IMR-90 (cell line): ENCODE data around the gene SERPINB10. TPM values are rescaled to one million over a fixed set of nuclear protein-coding genes. Genes with fewer than 3 reads are reported as not detected.

Source experiments
- ATAC-seq: fragments of 200-7000 bp; cut with Tn5 transposase; 2 replicates; pipeline ENCODE4 v1.9.1; 2020; ENCODE audit warnings: low read depth, mild to moderate bottlenecking, moderate library complexity
- BruUV-seq: library from RNA; stranded (reverse); fragments of 400-500 nt; replicated peaks from 2 replicates; lab custom pipeline; 2021; lab: Mats Ljungman, UMichigan
- CTCF ChIA-PET: fragments of 300-600 bp; formaldehyde crosslinking; extraction: SDS; loops from one replicate; lab custom pipeline; 2021; ENCODE audit warnings: antibody characterized with exemption; lab: Yijun Ruan, JAX
- POLR2A ChIA-PET: fragments of 300-600 bp; sonication (Branson Sonifier 250); formaldehyde crosslinking; loops from one replicate; lab custom pipeline; 2022; ENCODE audit warnings: antibody characterized with exemption; ENCODE audit not compliant: unreplicated experiment; lab: Charles Lee
- DNase-seq: peaks from one replicate; pipeline ENCODE4 v3.0.0; 2013
- H2AFZ ChIP-seq: replicated peaks from 2 replicates; pipeline ENCODE3; 2013; ENCODE audit warnings: low read length, mild to moderate bottlenecking; ENCODE audit not compliant: poor library complexity
- H2AK5ac ChIP-seq: 2 replicates; pipeline ENCODE4 v1.6.1; 2013; ENCODE audit warnings: low read depth, low read length, inconsistent platforms
- H2AK9ac ChIP-seq: replicated peaks from 2 replicates; pipeline ENCODE3; 2013; ENCODE audit warnings: mild to moderate bottlenecking, low read depth, low read length, moderate library complexity; ENCODE audit not compliant: poor library complexity
- H2BK120ac ChIP-seq: 2 replicates; pipeline ENCODE4 v1.6.1; 2013; ENCODE audit warnings: low read depth, low read length, inconsistent platforms
- H2BK15ac ChIP-seq: 3 replicates; pipeline ENCODE4 v1.6.1; 2013; ENCODE audit warnings: low read depth, low read length, inconsistent platforms
- H2BK20ac ChIP-seq: 2 replicates; pipeline ENCODE4 v1.6.1; 2013; ENCODE audit warnings: low read depth, mild to moderate bottlenecking, inconsistent platforms, low read length, moderate library complexity
- H2BK5ac ChIP-seq: 2 replicates; pipeline ENCODE4 v1.6.1; 2013; ENCODE audit warnings: mild to moderate bottlenecking, low read depth, low read length, inconsistent platforms; ENCODE audit not compliant: poor library complexity, severe bottlenecking
- H3K14ac ChIP-seq: replicated peaks from 2 replicates; pipeline ENCODE4 v1.6.1; 2013; ENCODE audit warnings: low read depth, low read length, inconsistent platforms
- H3K18ac ChIP-seq: 2 replicates; pipeline ENCODE4 v1.6.1; 2013; ENCODE audit warnings: low read depth, low read length, control low read depth
- H3K23ac ChIP-seq: 2 replicates; pipeline ENCODE4 v1.6.1; 2013; ENCODE audit warnings: low read depth, low read length, inconsistent platforms
- H3K27ac ChIP-seq: 2 replicates; pipeline ENCODE4 v1.5.1; 2013; ENCODE audit warnings: mild to moderate bottlenecking, control low read depth, low read length; ENCODE audit not compliant: insufficient read depth
- H3K27me3 ChIP-seq: 2 replicates; pipeline ENCODE4 v1.6.1; 2013; ENCODE audit warnings: low read length; ENCODE audit not compliant: control insufficient read depth, insufficient read depth
- H3K36me3 ChIP-seq: 2 replicates; pipeline ENCODE4 v1.6.1; 2013; ENCODE audit warnings: low read length, mixed read lengths; ENCODE audit not compliant: control insufficient read depth, insufficient read depth
- H3K4ac ChIP-seq: 2 replicates; pipeline ENCODE4 v1.6.1; 2013; ENCODE audit warnings: low read depth, low read length, inconsistent platforms
- H3K4me1 ChIP-seq: 2 replicates; pipeline ENCODE4 v1.6.1; 2013; ENCODE audit warnings: low read length, mixed read lengths; ENCODE audit not compliant: control insufficient read depth, insufficient read depth
- H3K4me2 ChIP-seq: 2 replicates; pipeline ENCODE4 v1.6.1; 2013; ENCODE audit warnings: low read depth, mild to moderate bottlenecking, control low read depth, low read length, moderate library complexity
- H3K4me3 ChIP-seq: 2 replicates; pipeline ENCODE4 v1.5.1; 2013; ENCODE audit warnings: low read depth, mild to moderate bottlenecking, control low read depth, low read length, moderate library complexity; ENCODE audit not compliant: insufficient read depth
- H3K56ac ChIP-seq: 2 replicates; pipeline ENCODE4 v1.6.1; 2013; ENCODE audit warnings: low read length, inconsistent platforms; ENCODE audit not compliant: insufficient read depth; ENCODE audit errors: extremely low read depth
- H3K79me1 ChIP-seq, 2 experiments: 2 replicates each; pipeline ENCODE4 v1.6.1; 2013; ENCODE audit warnings: low read length in 2 of 2, inconsistent platforms in 1 of 2, low read depth in 1 of 2
- H3K9ac ChIP-seq: 2 replicates; pipeline ENCODE4 v1.6.1; 2013; ENCODE audit warnings: low read depth, low read length, control low read depth
- H3K9me1 ChIP-seq: 2 replicates; pipeline ENCODE4 v1.6.1; 2013; ENCODE audit warnings: low read length, inconsistent platforms; ENCODE audit not compliant: insufficient read depth
- H3K9me3 ChIP-seq: 2 replicates; pipeline ENCODE4 v1.6.1; 2013; ENCODE audit warnings: low read length; ENCODE audit not compliant: control insufficient read depth, insufficient read depth
- H4K20me1 ChIP-seq: 2 replicates; pipeline ENCODE4 v1.6.1; 2013; ENCODE audit warnings: low read length, inconsistent platforms; ENCODE audit not compliant: insufficient read depth
- H4K5ac ChIP-seq: 2 replicates; pipeline ENCODE4 v1.6.1; 2013; ENCODE audit warnings: mild to moderate bottlenecking, low read depth, low read length, control low read depth
- H4K8ac ChIP-seq, 2 experiments: 2 replicates each; pipeline ENCODE4 v1.6.1; 2013; ENCODE audit warnings: low read depth in 2 of 2, low read length in 2 of 2, control low read depth in 1 of 2, inconsistent platforms in 1 of 2
- H4K91ac ChIP-seq: 2 replicates; pipeline ENCODE4 v1.6.1; 2013; ENCODE audit warnings: low read depth, low read length, inconsistent platforms; ENCODE audit not compliant: insufficient read depth
- BHLHE40 ChIP-seq: fragments of 150-350 bp; IDR thresholded peaks from 2 replicates; pipeline ENCODE4 v1.6.1; 2016; ENCODE audit warnings: mild to moderate bottlenecking, low read depth, low read length
- CEBPB ChIP-seq: IDR thresholded peaks from 2 replicates; pipeline ENCODE4 v1.6.1; 2012; ENCODE audit warnings: low read depth, low read length, improper control_type of control experiment
- CHD1 ChIP-seq: IDR thresholded peaks from 2 replicates; pipeline ENCODE4 v1.6.1; 2012; ENCODE audit warnings: low read depth, low read length, improper control_type of control experiment
- ELK1 ChIP-seq: fragments of 150-350 bp; IDR thresholded peaks from 2 replicates; pipeline ENCODE4 v1.6.1; 2016; ENCODE audit warnings: low read depth, mild to moderate bottlenecking, low read length, moderate library complexity, borderline replicate concordance
- FOS ChIP-seq: fragments of 150-350 bp; IDR thresholded peaks from 2 replicates; pipeline ENCODE4 v1.6.1; 2016; ENCODE audit warnings: low read depth, low read length
- MAFK ChIP-seq: IDR thresholded peaks from 2 replicates; pipeline ENCODE4 v1.6.1; 2012; ENCODE audit warnings: low read depth, low read length, improper control_type of control experiment
- MAZ ChIP-seq: IDR thresholded peaks from 2 replicates; pipeline ENCODE4 v1.6.1; 2012; ENCODE audit warnings: low read depth, mild to moderate bottlenecking, low read length, improper control_type of control experiment, moderate library complexity, borderline replicate concordance
- MXI1 ChIP-seq: IDR thresholded peaks from 2 replicates; pipeline ENCODE4 v1.6.1; 2012; ENCODE audit warnings: low read depth, mild to moderate bottlenecking, low read length, moderate library complexity, borderline replicate concordance
- NFE2L2 ChIP-seq: fragments of 150-350 bp; IDR thresholded peaks from 2 replicates; pipeline ENCODE4 v1.6.1; 2016; ENCODE audit warnings: low read depth, mild to moderate bottlenecking, low read length
- POLR2A ChIP-seq: IDR thresholded peaks from 2 replicates; pipeline ENCODE4 v1.6.1; 2012; ENCODE audit warnings: mild to moderate bottlenecking, low read depth, low read length
- RAD21 ChIP-seq: IDR thresholded peaks from 2 replicates; pipeline ENCODE4 v1.6.1; 2012; ENCODE audit warnings: low read length, improper control_type of control experiment
- RCOR1 ChIP-seq: IDR thresholded peaks from 2 replicates; pipeline ENCODE4 v1.6.1; 2012; ENCODE audit warnings: mild to moderate bottlenecking, low read length, improper control_type of control experiment; ENCODE audit not compliant: insufficient replicate concordance
- RFX5 ChIP-seq: IDR thresholded peaks from 2 replicates; pipeline ENCODE4 v1.8.0; 2012; ENCODE audit warnings: low read depth, mild to moderate bottlenecking, low read length, moderate library complexity
- SMC3 ChIP-seq: fragments of 150-350 bp; IDR thresholded peaks from 2 replicates; pipeline ENCODE4 v1.6.1; 2016; ENCODE audit warnings: low read depth, mild to moderate bottlenecking, antibody characterized with exemption, low read length, moderate library complexity
- USF2 ChIP-seq: fragments of 150-350 bp; IDR thresholded peaks from 2 replicates; pipeline ENCODE4 v1.6.1; 2017; ENCODE audit warnings: mild to moderate bottlenecking, antibody characterized with exemption, low read length, low read depth
- WGBS, 2 experiments: methylation state at CpG; one replicate each; pipeline versions ENCODE4 v1.1.5 to v1.1.7; 2013; ENCODE audit warnings: missing lambda C conversion rate in 2 of 2; ENCODE audit not compliant: insufficient read length in 1 of 2; ENCODE audit errors: extremely low coverage in 2 of 2; 5-methylcytosine and 5-hydroxymethylcytosine counted together
- dilution Hi-C: fragments of 300-500 bp; cut with HindIII; formaldehyde crosslinking; loops from one replicate; pipeline ENCODE4 v1.14.3; 2018; ENCODE audit warnings: low sequenced_read_pairs; ENCODE audit not compliant: unreplicated experiment
- in situ Hi-C: fragments of 300-500 bp; cut with MboI; formaldehyde crosslinking; loops from 3 replicates; pipeline ENCODE4 v1.14.3; 2019; ENCODE audit warnings: low sequenced_read_pairs, inconsistent platforms, mixed read lengths
- intact Hi-C: fragments of 100-400 bp; cut with micrococcal nuclease; formaldehyde crosslinking; loops from 2 replicates; pipeline ENCODE4 v1.10.0; 2022
- polyA plus RNA-seq, 3 experiments: library from polyadenylated mRNA; depleted of rRNA; stranded (reverse); fragments of >200 nt; gene quantifications; 2 replicates each; pipeline ENCODE4 v1.2.3, GENCODE V29; 2012; ENCODE audit warnings: low replicate concordance in 1 of 3
- total RNA-seq: library from RNA; depleted of rRNA; stranded (reverse); fragments of >200 nt; gene quantifications from 2 replicates; pipeline ENCODE4 v1.2.3, GENCODE V29; 2012

SERPINB10 gene
- total and polyA plus RNA-seq, 2 of the 4 experiments (the other 2 are of a cell fraction): not detected

GRCh38 chr18:63878925-63879324 is 28.8 kb upstream of the SERPINB10 start:
- no peak overlapping the region for H4K91ac ChIP-seq
- no peak overlapping the region for H3K4me2 ChIP-seq
- CTCF ChIA-PET: interaction anchor here (0.6 to 1.6 kb wide), 2 partner anchors 52 to 56 kb away, joined by 3 to 4 read pairs; no protein-coding TSS in a partner anchor
- H3K14ac ChIP-seq: no peak overlapping the region
- H3K36me3 ChIP-seq: no peaks in the 10 kb centered on the region
- no peak overlapping the region; a peak in 1 of 4 replicates for H4K8ac ChIP-seq
- H2BK15ac ChIP-seq: peak overlapping the region; percentile 21; the same call in 1 of the 3 replicates
- no peak overlapping the region for H2AK5ac ChIP-seq
- H3K9me1 ChIP-seq: peaks cover 2% of the 10 kb centered on the region; the same call in 1 of the 2 replicates
- H3K9ac ChIP-seq: no peak overlapping the region
- H3K56ac ChIP-seq: no peak overlapping the region
- DNase-seq (no peak), ATAC-seq (no peak)
- no peaks in the 10 kb centered on the region for H4K20me1 ChIP-seq
- no peak overlapping the region for H2AFZ ChIP-seq
- peak overlapping the region; percentile 27; the same call in 1 of the 2 replicates for H2BK120ac ChIP-seq
- no peaks in the 10 kb centered on the region for H3K79me1 ChIP-seq
- no TSS peak for BruUV-seq
- H3K27me3 ChIP-seq: no peaks in the 10 kb centered on the region
- no peaks in the 10 kb centered on the region for H3K9me3 ChIP-seq
- no peak overlapping the region for H3K4ac ChIP-seq
- 94% methylated on average over 3 of the region's 4 CpGs; no CpG with 5 or more reads in 1 of the 2 experiments for WGBS, 2 experiments
- H3K18ac ChIP-seq: no peak overlapping the region
- no peak overlapping the region for H2AK9ac ChIP-seq
- H3K4me1 ChIP-seq: no peaks in the 10 kb centered on the region; the same call in 1 of the 2 replicates
- POLR2A ChIA-PET: interaction anchor here (1.5 kb wide), 1 partner anchor 10 kb away, joined by 11 read pairs; no protein-coding TSS in a partner anchor
- H3K27ac ChIP-seq: no peak overlapping the region
- in situ Hi-C loops: no loop called here
- no peak overlapping the region for H3K4me3 ChIP-seq
- peak overlapping the region; percentile 75; the same call in 1 of the 2 replicates for H2BK20ac ChIP-seq
- intact Hi-C loops: no loop called here
- TF ChIP-seq MAFK (no peak), POLR2A (no peak), SMC3 (no peak), ELK1 (no peak), NFE2L2 (no peak), CHD1 (no peak), RCOR1 (no peak), MAZ (no peak), RAD21 (no peak), MXI1 (no peak), USF2 (no peak), RFX5 (no peak), BHLHE40 (no peak), CEBPB (no peak), FOS (no peak)
- no peak overlapping the region for H4K5ac ChIP-seq
- H3K23ac ChIP-seq: no peak overlapping the region
- no peak overlapping the region for H2BK5ac ChIP-seq
- dilution Hi-C loops: no loop called here
